Spinal cord (tissue), 10 donors: ENCODE results near the gene GPRIN3. TPM values are rescaled to one million over a fixed set of nuclear protein-coding genes. Genes with fewer than 3 reads are reported as not detected.

ENCODE experiments used
- DNase-seq, 6 donors: peaks; one replicate each; pipeline versions ENCODE4 v3.0.0 to v3.0.0-alpha.2; 2013 to 2015; ENCODE audit warnings: low spot score in 6 of 6, low read depth in 4 of 6
- H3K27ac ChIP-seq: one replicate; pipeline ENCODE4 v1.5.1; 2013; ENCODE audit warnings: low read depth, low read length, control low read depth
- H3K27me3 ChIP-seq: one replicate; pipeline ENCODE4 v1.6.1; 2013; ENCODE audit warnings: low read length; ENCODE audit not compliant: control insufficient read depth, insufficient read depth
- H3K36me3 ChIP-seq: one replicate; pipeline ENCODE4 v1.6.1; 2013; ENCODE audit warnings: low read length; ENCODE audit not compliant: control insufficient read depth, insufficient read depth
- H3K4me1 ChIP-seq: one replicate; pipeline ENCODE4 v1.6.1; 2013; ENCODE audit warnings: low read length; ENCODE audit not compliant: control insufficient read depth, insufficient read depth
- H3K4me3 ChIP-seq: one replicate; pipeline ENCODE4 v1.5.1; 2013; ENCODE audit warnings: low read depth, low read length, control low read depth
- H3K9me3 ChIP-seq: one replicate; pipeline ENCODE4 v1.6.1; 2013; ENCODE audit warnings: low read length; ENCODE audit not compliant: control insufficient read depth, insufficient read depth
- WGBS: methylation state at CpG from one replicate; pipeline ENCODE4 v1.1.5; 2013; ENCODE audit warnings: missing lambda C conversion rate; ENCODE audit not compliant: insufficient coverage; 5-methylcytosine and 5-hydroxymethylcytosine counted together
- long read RNA-seq, 4 donors: transcript quantifications; one replicate each; lab custom pipeline, GENCODE V29; 2026
- polyA plus RNA-seq, 2 donors: library from polyadenylated mRNA; unstranded; fragments of 120-200 nt; gene quantifications; one replicate each; pipeline ENCODE4 v1.2.1, GENCODE V29; 2013; ENCODE audit not compliant: insufficient read length in 2 of 2
- total RNA-seq, 2 donors: library from RNA; depleted of rRNA in 1 of 2; stranded (reverse); fragments of 120-200 nt in 1 of 2; fragments of >200 nt in 1 of 2; gene quantifications; one replicate each; pipeline versions ENCODE4 v1.2.3 to v1.2.4, GENCODE V29; 2013 to 2014
- donor health status: healthy.

Gene GPRIN3
- total RNA-seq: 10 to 100 TPM in 1 of 2 donors, 1 to 10 TPM in 1; 6.3 to 29.5 TPM
- polyA plus RNA-seq: 10 to 100 TPM in 1 of 2 donors, 1 to 10 TPM in 1; 9.8 to 15.8 TPM
- long read RNA-seq, donor 1, full-length matches to known transcripts: 15 of 15 reads
- long read RNA-seq, donor 1, partial matches to known transcripts: 0 of 15 reads
- long read RNA-seq, donor 1, other reads (novel, unspliced or antisense): 0 of 15 reads
- long read RNA-seq, donor 2, full-length matches to known transcripts: 11 of 11 reads
- long read RNA-seq, donor 2, partial matches to known transcripts: 0 of 11 reads
- long read RNA-seq, donor 2, other reads (novel, unspliced or antisense): 0 of 11 reads
- long read RNA-seq, donor 3, full-length matches to known transcripts: 18 of 18 reads
- long read RNA-seq, donor 3, partial matches to known transcripts: 0 of 18 reads
- long read RNA-seq, donor 3, other reads (novel, unspliced or antisense): 0 of 18 reads
- long read RNA-seq, donor 4, full-length matches to known transcripts: 3 of 3 reads
- long read RNA-seq, donor 4, partial matches to known transcripts: 0 of 3 reads
- long read RNA-seq, donor 4, other reads (novel, unspliced or antisense): 0 of 3 reads

DNA sequence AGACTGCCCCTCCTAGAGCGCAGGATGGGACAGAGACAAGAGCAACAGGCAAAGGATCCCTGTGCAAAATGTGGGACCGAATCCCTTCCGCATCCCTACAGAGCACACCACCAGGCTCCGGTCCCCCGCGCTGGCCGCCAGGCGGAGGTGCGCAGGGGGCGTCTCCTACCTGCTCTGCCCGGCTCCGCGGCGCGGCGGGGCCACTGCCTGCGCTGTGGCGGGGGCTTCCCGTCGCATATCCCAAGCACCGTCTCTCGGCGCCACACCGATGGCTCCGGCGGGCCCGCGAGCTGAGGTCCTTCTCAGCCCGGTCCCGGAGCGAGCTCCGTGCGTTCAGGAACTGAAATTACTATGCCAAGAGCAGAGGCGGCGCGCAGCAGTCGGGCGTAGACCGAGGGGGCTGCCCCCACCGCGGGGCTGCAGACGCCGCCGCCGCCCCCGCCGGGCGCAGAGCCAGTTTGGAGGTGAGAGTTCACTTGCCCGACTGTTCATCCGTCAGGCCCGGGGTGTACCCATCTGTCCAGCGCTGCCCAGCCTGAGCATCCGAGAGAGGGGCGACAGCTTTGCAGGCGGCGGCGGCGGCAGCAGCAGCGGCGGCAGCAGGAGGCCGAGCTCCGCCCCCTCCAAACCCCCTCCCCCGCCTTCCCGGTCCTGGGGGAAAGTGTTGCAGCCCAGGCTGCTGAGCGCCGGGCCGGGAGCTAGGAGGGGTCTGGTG is at the start of gene GPRIN3:
Gene GPRIN3, minus strand, starts transcription at position 355 of the 715 bp plus-strand sequence. CDS start 57,690 bp downstream, outside the sequence.
- DNase-seq: peak in 3 of 6 donors; percentile 54 to 89 (median 82)
- Histone ChIP-seq H3K4me3 (peak within 1 kb of the TSS; percentile 52), H3K27me3 (no peaks in the 10 kb centered on the region), H3K9me3 (no peaks in the 10 kb centered on the region), H3K36me3 (no peaks in the 10 kb centered on the region), H3K4me1 (no peaks in the 10 kb centered on the region), H3K27ac (peak within 1 kb of the TSS; percentile 18)
- under 1% methylated on average over 52 of the region's 67 CpGs for WGBS

DNA sequence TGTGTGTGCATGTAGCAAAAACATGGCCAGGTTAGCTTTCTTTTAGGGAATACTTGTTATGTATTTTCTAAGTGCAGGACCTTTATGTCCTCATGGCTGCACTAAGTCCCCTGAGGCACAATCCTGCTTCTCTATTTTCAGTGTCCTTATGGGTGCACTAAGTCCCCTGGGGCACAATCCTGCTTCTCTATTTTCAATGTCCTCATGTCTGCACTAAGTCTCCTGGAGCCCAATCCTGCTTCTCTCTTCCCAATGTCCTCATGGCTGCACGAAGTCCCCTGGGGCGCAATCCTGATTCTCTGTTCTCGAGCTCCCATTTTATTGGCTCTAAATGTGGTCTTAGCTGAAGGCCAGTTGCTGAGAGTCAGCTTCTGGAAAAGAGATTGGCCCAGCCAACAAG is 49.7 kb upstream of the GPRIN3 start:
- H3K27ac ChIP-seq: no peak overlapping the region
- WGBS: no CpG with 5 or more reads among the region's 3 CpGs
- H3K4me1 ChIP-seq: no peaks in the 10 kb centered on the region
- DNase-seq: no peak
- H3K27me3 ChIP-seq: no peaks in the 10 kb centered on the region
- H3K4me3 ChIP-seq: no peak overlapping the region
- no peaks in the 10 kb centered on the region for H3K9me3 ChIP-seq
- no peaks in the 10 kb centered on the region for H3K36me3 ChIP-seq

DNA sequence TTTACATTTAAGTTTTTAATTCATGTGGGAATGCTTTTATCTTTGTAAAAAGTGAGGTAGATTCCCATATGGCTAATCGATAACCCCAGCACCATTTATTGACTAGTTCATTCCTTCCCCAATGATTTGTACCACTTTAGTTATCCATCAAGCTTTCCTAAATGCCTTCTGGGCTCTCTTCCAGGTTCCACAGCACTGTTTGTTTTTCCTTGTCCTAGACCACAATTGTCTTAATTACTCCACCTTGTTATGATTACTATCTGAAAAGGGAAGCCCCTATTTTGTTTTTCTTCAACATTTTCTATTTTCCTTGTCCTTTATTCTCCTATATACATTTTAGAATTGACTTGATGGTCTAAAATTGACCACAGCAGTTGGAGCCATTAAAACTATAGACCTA is 48.5 kb upstream of the GPRIN3 start:
- no peaks in the 10 kb centered on the region for H3K27me3 ChIP-seq
- WGBS: no CpG with 5 or more reads among the region's 1 CpG

DNA sequence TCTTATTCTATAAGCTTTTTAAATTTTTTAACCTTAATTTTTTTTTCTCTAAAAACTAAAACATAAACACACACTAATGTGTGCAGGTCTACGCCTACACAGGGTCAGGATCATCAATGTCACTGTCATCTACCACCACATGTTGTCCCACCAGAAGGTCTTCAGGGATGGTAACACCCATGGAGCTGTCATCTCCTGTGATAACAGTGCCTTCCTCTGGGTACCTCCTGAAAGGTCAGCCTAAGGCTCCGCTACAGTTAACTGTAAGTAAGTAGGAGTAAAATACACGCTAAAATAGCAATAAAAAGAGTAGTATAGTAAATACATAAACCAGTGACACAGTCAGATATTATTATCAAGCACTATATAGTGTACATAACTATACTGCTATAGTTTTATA is 45.9 kb upstream of the GPRIN3 start:
- no peaks in the 10 kb centered on the region for H3K9me3 ChIP-seq
- WGBS: 100% methylated on average over 1 of the region's 3 CpGs

More for the DNA sequence above, 48.5 kb upstream of the GPRIN3 start:
- DNase-seq: peak in 1 of 6 donors; percentile 28
- Histone ChIP-seq H3K4me1 (no peaks in the 10 kb centered on the region), H3K9me3 (no peaks in the 10 kb centered on the region), H3K27ac (no peak overlapping the region), H3K4me3 (no peak overlapping the region), H3K36me3 (no peaks in the 10 kb centered on the region)

DNA sequence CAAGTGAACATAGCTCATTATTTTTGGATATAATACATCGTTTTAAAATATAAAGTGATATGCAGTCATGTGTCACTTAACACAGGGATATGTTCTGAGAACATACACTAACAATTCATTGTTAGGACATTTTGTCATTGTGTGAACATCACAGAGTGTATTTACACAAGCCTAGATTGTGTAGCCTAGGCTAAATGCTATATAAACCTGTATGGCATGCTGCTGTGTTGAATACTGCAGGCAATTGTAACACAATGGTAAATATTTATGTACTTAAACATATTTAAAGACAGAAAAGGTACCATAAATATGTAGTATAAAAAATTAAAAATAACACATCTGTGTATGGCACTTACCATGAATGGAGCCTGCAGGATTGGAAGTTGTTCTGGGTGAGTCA is 44.9 kb upstream of the GPRIN3 start:
- Histone ChIP-seq H3K27me3 (no peaks in the 10 kb centered on the region), H3K4me3 (no peak overlapping the region), H3K27ac (no peak overlapping the region), H3K9me3 (no peaks in the 10 kb centered on the region), H3K4me1 (no peaks in the 10 kb centered on the region), H3K36me3 (no peaks in the 10 kb centered on the region)
- no CpG with 5 or more reads among the region's 1 CpG for WGBS
- DNase-seq: no peak

More for the DNA sequence above, 45.9 kb upstream of the GPRIN3 start:
- Histone ChIP-seq H3K36me3 (no peaks in the 10 kb centered on the region), H3K4me1 (no peaks in the 10 kb centered on the region), H3K27ac (no peak overlapping the region), H3K4me3 (no peak overlapping the region), H3K27me3 (no peaks in the 10 kb centered on the region)
- DNase-seq: no peak

DNA sequence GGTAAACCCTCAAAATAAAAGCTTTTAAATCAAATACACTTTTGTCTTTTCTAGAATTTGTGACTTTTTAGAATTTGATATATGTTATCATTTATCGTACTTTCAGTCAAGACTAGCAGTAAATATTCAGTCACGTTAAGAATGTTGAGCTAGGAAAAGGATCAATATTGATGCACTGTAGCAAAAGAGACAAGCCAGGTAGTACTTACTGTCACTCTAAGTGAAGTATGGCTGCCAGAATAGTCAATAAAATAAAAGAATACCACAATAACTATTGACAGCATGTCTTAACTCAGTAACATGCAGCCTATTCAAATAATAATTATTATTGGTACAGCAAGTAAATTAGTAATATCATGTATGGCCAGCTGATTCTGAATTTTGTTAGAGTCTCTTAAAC is 43.6 kb upstream of the GPRIN3 start:
- no peaks in the 10 kb centered on the region for H3K4me1 ChIP-seq
- no peaks in the 10 kb centered on the region for H3K27me3 ChIP-seq
- peaks cover 2% of the 10 kb centered on the region for H3K9me3 ChIP-seq
- no peaks in the 10 kb centered on the region for H3K36me3 ChIP-seq
- H3K27ac ChIP-seq: no peak overlapping the region
- no peak overlapping the region for H3K4me3 ChIP-seq
- DNase-seq: no peak
- no CpG with 5 or more reads among the region's 2 CpGs for WGBS

DNA sequence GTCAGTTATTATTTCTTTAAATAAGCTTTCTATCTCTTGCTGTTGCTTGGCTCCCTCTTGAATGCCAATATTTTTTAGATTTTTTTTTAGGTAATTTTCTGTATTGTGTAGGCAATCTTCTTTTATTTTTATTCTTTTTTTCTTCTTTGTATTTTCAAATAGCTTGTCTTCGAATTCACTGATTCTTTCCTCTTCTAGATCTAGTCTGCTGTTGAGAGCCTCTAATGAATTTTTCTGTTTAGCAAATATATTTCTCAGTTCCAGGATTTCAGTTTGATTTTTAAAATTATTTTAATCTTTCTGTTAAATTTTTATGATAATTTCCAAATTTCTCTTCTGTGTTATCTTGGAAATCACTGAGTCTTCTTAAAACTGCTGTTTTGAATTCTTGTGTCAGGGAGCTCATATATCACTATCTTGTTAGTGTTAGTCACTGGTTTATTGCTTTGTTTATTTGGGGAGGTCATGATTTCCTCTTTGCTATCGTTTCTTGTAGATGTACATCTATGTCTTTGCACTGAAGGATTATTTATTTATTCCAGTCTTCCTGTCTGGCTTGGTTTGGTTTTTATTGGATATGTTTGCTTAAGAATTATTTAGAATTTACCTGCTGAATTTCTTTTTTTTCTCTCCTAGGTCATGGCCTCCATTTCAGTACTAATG is 39.9 kb upstream of the GPRIN3 start:
- whole genome bisulfite sequencing: no CpG with 5 or more reads among the region's 2 CpGs

DNA sequence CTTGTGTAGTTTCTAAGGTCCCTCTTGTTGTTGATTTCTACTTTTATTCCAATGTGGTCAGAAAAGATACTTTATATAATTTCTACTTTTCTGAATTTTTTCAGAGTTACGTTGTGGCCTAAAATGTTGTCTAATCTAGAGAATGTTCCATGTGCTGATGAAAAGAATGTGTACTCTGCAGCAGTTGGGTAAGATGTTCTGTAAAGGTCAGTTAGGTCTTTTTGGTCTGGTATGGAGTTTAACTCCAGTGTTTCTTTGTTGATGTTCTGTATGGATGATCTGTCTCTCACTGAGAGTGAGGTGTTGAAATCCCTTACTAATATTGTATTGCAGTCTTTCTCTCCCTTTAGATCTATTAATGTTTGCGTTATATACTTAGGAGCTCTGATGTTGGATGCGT is 37.0 kb upstream of the GPRIN3 start:
- H3K36me3 ChIP-seq: no peaks in the 10 kb centered on the region
- 63% methylated on average over 1 of the region's 3 CpGs for WGBS
- H3K27ac ChIP-seq: no peak overlapping the region
- H3K4me1 ChIP-seq: no peaks in the 10 kb centered on the region
- H3K9me3 ChIP-seq: peaks cover 2% of the 10 kb centered on the region
- H3K4me3 ChIP-seq: no peak overlapping the region
- no peaks in the 10 kb centered on the region for H3K27me3 ChIP-seq
- DNase-seq: no peak

More for the DNA sequence above, 39.9 kb upstream of the GPRIN3 start:
- no peak for DNase-seq
- Histone ChIP-seq H3K9me3 (peaks cover 2% of the 10 kb centered on the region), H3K4me3 (no peak overlapping the region), H3K27ac (no peak overlapping the region), H3K36me3 (no peaks in the 10 kb centered on the region), H3K27me3 (no peaks in the 10 kb centered on the region), H3K4me1 (no peaks in the 10 kb centered on the region)

DNA sequence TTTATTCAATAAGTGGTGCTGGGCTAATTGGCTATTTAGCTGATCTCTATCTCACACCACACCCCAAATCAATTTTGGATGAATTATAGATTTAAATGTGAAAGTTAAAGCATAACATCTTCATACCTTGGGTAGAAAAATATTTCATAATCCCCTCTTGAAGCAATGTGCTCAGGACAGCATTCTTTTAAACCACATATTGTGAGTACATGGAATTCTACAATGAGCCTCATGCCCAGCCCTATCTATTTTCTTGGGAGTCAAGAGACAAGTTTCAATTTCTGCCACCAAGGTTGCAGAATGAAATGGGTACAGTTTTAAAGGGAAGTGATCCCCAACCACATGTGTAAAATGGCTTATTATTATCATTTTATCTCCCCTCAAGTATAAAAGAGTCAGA is 30.6 kb upstream of the GPRIN3 start:
- Histone ChIP-seq H3K4me3 (no peak overlapping the region), H3K4me1 (no peaks in the 10 kb centered on the region), H3K36me3 (no peaks in the 10 kb centered on the region), H3K9me3 (no peaks in the 10 kb centered on the region), H3K27ac (no peak overlapping the region), H3K27me3 (no peaks in the 10 kb centered on the region)
- no peak for DNase-seq
